Keratinocyte (primary cell): ENCODE results near the gene ZNF521. TPM values are rescaled to one million over a fixed set of nuclear protein-coding genes. Genes with fewer than 3 reads are reported as not detected.

Experiments used
- DNase-seq: peaks from one replicate; pipeline ENCODE4 v3.0.0-alpha.2; 2011; ENCODE audit warnings: low read depth, missing footprints, low spot score
- FAIRE-seq: peaks from 2 replicates; lab custom pipeline; 2011; peaks lifted over from hg19 to GRCh38; lab: Jason Lieb, UNC
- H2AFZ ChIP-seq: 2 replicates; pipeline ENCODE4 v1.6.0; 2012; ENCODE audit warnings: low read length, control low read depth, inconsistent platforms; ENCODE audit not compliant: control insufficient read depth
- H3K27ac ChIP-seq: 2 replicates; pipeline ENCODE4 v1.5.1; 2011; ENCODE audit warnings: low read length; ENCODE audit not compliant: control insufficient read depth, insufficient read depth
- H3K27me3 ChIP-seq: 3 replicates; pipeline ENCODE4 v1.6.0; 2011; ENCODE audit warnings: low read length; ENCODE audit not compliant: control insufficient read depth, insufficient read depth; ENCODE audit errors: extremely low read depth
- H3K36me3 ChIP-seq, 2 experiments: 2 replicates in 1 of 2; 3 replicates in 1 of 2; pipeline ENCODE4 v1.5.1; 2011; ENCODE audit warnings: low read length in 2 of 2, mild to moderate bottlenecking in 1 of 2; ENCODE audit not compliant: control insufficient read depth in 2 of 2, insufficient read depth in 2 of 2; ENCODE audit errors: extremely low read depth in 1 of 2
- H3K4me1 ChIP-seq: 3 replicates; pipeline ENCODE4 v1.5.1; 2011; ENCODE audit warnings: low read length; ENCODE audit not compliant: control insufficient read depth, insufficient read depth; ENCODE audit errors: extremely low read depth
- H3K4me2 ChIP-seq: 3 replicates; pipeline ENCODE4 v1.6.0; 2011; ENCODE audit warnings: low read depth, low read length; ENCODE audit not compliant: control insufficient read depth, insufficient read depth; ENCODE audit errors: extremely low read depth
- H3K4me3 ChIP-seq, 3 experiments: fragments of 200-600 bp in 1 of 3; sonication (generic) in 1 of 3; 2 replicates in 2 of 3; 3 replicates in 1 of 3; pipeline ENCODE4 v1.5.1; 2011 to 2016; ENCODE audit warnings: low read length in 3 of 3, mild to moderate bottlenecking in 3 of 3, control low read depth in 2 of 3, inconsistent platforms in 1 of 3, low read depth in 1 of 3, mixed read lengths in 1 of 3, mixed run types in 1 of 3, moderate library complexity in 1 of 3; ENCODE audit not compliant: control insufficient read depth in 2 of 3, insufficient read depth in 2 of 3; ENCODE audit errors: extremely low read depth in 1 of 3
- H3K79me2 ChIP-seq: 2 replicates; pipeline ENCODE4 v1.6.0; 2012; ENCODE audit warnings: low read length; ENCODE audit not compliant: control insufficient read depth, insufficient read depth
- H3K9ac ChIP-seq: 3 replicates; pipeline ENCODE4 v1.6.0; 2011; ENCODE audit warnings: low read length; ENCODE audit not compliant: control insufficient read depth, insufficient read depth; ENCODE audit errors: extremely low read depth
- H3K9me1 ChIP-seq: 3 replicates; pipeline ENCODE4 v1.6.0; 2011; ENCODE audit warnings: low read length; ENCODE audit not compliant: control insufficient read depth, insufficient read depth; ENCODE audit errors: extremely low read depth
- H3K9me3 ChIP-seq: 2 replicates; pipeline ENCODE4 v1.5.1; 2012; ENCODE audit warnings: low read depth, low read length; ENCODE audit not compliant: control insufficient read depth
- H4K20me1 ChIP-seq: 3 replicates; pipeline ENCODE4 v1.6.0; 2011; ENCODE audit warnings: low read length; ENCODE audit not compliant: control insufficient read depth, insufficient read depth; ENCODE audit errors: extremely low read depth
- EZH2 ChIP-seq: IDR thresholded peaks from one replicate; pipeline ENCODE4 v1.6.1; 2012; ENCODE audit warnings: inconsistent platforms, mild to moderate bottlenecking, low read length, moderate library complexity
- dilution Hi-C: fragments of 300-500 bp; cut with MboI; formaldehyde crosslinking; loops from one replicate; pipeline ENCODE4 v1.7.0; 2020; ENCODE audit warnings: low sequenced_read_pairs; ENCODE audit not compliant: extremely low pct_ligation_motif_present
- polyA plus RNA-seq, 5 experiments: library from polyadenylated mRNA; depleted of rRNA in 3 of 5; stranded (reverse) in 3 of 5; stranded (forward) in 1 of 5; unstranded in 1 of 5; fragments of >200 nt; gene quantifications; 1 replicate in 1 of 5; 2 replicates in 3 of 5; 3 replicates in 1 of 5; pipeline versions ENCODE4 v1.2.1 to v1.2.3, GENCODE V29; 2011 to 2012; ENCODE audit warnings: missing spikeins in 2 of 5, low read depth in 1 of 5, low replicate concordance in 1 of 5
- TF ChIP-seq, protein P1 (sequence below), 3 experiments: IDR thresholded peaks in 1 of 3; conservative IDR thresholded peaks in 1 of 3; optimal IDR thresholded peaks in 1 of 3; 2 replicates in 2 of 3; 3 replicates in 1 of 3; pipeline versions ENCODE3 to v1.5.1; 2011; ENCODE audit warnings: low read length in 3 of 3, mild to moderate bottlenecking in 3 of 3, moderate library complexity in 2 of 3, control low read depth in 1 of 3, inconsistent platforms in 1 of 3; ENCODE audit not compliant: insufficient read depth in 2 of 3; ENCODE audit errors: extremely low read depth in 1 of 3

The ZNF521 gene
- polyA plus RNA-seq, 1 donor (not counting 4 experiments of a cell fraction or from before 2014, with no cell fraction given): 0.07 TPM

DNA sequence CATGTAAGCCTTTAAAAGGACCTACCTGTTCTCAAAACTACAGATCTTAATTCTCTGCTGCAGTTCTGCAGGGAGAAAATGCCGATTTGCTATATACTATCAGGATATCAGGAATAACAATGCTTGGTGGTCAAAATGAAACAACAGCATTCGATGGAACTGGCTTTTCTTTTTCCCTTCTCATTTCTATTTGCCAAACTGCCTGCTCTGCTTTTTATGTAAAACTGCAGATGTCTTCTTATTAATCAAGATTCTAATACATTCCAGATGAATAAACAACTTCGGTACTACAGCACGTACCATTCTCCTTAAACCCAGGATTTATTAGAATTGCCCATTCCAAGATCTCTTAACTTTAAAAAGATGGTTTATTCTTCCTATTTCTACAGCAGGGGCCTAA is 100.9 kb downstream of the ZNF521 start:
- H3K9ac ChIP-seq: no peak overlapping the region
- no peaks in the 10 kb centered on the region for H3K9me3 ChIP-seq
- no peaks in the 10 kb centered on the region for H4K20me1 ChIP-seq
- no peaks in the 10 kb centered on the region for H3K79me2 ChIP-seq
- TF ChIP-seq, protein P1, sequence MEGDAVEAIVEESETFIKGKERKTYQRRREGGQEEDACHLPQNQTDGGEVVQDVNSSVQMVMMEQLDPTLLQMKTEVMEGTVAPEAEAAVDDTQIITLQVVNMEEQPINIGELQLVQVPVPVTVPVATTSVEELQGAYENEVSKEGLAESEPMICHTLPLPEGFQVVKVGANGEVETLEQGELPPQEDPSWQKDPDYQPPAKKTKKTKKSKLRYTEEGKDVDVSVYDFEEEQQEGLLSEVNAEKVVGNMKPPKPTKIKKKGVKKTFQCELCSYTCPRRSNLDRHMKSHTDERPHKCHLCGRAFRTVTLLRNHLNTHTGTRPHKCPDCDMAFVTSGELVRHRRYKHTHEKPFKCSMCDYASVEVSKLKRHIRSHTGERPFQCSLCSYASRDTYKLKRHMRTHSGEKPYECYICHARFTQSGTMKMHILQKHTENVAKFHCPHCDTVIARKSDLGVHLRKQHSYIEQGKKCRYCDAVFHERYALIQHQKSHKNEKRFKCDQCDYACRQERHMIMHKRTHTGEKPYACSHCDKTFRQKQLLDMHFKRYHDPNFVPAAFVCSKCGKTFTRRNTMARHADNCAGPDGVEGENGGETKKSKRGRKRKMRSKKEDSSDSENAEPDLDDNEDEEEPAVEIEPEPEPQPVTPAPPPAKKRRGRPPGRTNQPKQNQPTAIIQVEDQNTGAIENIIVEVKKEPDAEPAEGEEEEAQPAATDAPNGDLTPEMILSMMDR (optimal IDR thresholded peaks at IDR 0.05 in 1 of 3, IDR thresholded peaks at IDR 0.05 in 1 of 3, conservative IDR thresholded peaks at IDR 0.05 in 1 of 3; ENCODE audit: extremely low read depth in 1 of 3, insufficient read depth in 2 of 3, low read length in 3 of 3): no peak
- no peak for TF ChIP-seq EZH2
- H3K27ac ChIP-seq: no peak overlapping the region
- no peak for FAIRE-seq
- dilution Hi-C loops: no loop called here
- no peaks in the 10 kb centered on the region for H3K4me1 ChIP-seq
- no peak overlapping the region for H3K4me2 ChIP-seq
- no peak overlapping the region for H3K4me3 ChIP-seq
- no peak for DNase-seq
- H3K36me3 ChIP-seq: no peaks in the 10 kb centered on the region
- no peaks in the 10 kb centered on the region for H3K27me3 ChIP-seq
- no peak overlapping the region for H2AFZ ChIP-seq
- no peaks in the 10 kb centered on the region for H3K9me1 ChIP-seq

GRCh38 chr18:25250474-25250851 is 101.5 kb downstream of the ZNF521 start:
- FAIRE-seq (no peak), DNase-seq (no peak)
- H3K4me2 ChIP-seq: no peak overlapping the region
- H3K27me3 ChIP-seq: no peaks in the 10 kb centered on the region
- TF ChIP-seq, protein P1 (optimal IDR thresholded peaks at IDR 0.05 in 1 of 3, IDR thresholded peaks at IDR 0.05 in 1 of 3, conservative IDR thresholded peaks at IDR 0.05 in 1 of 3; ENCODE audit: extremely low read depth in 1 of 3, insufficient read depth in 2 of 3, low read length in 3 of 3): no peak
- no peak for TF ChIP-seq EZH2
- no peaks in the 10 kb centered on the region for H3K9me3 ChIP-seq
- H2AFZ ChIP-seq: no peak overlapping the region
- H3K4me3 ChIP-seq: no peak overlapping the region
- H3K9ac ChIP-seq: no peak overlapping the region
- no peak overlapping the region for H3K27ac ChIP-seq
- no peaks in the 10 kb centered on the region for H4K20me1 ChIP-seq
- no peaks in the 10 kb centered on the region for H3K4me1 ChIP-seq
- no peaks in the 10 kb centered on the region for H3K36me3 ChIP-seq
- H3K79me2 ChIP-seq: no peaks in the 10 kb centered on the region
- dilution Hi-C loops: no loop called here
- no peaks in the 10 kb centered on the region for H3K9me1 ChIP-seq
